Activated CD4-positive, alpha-beta T cell treated with anti-CD3 and anti-CD28 coated beads, Interleukin-2, amount 50 U/mL, for 24 hours (primary cell): ENCODE measurements around the gene SLC25A12.
"Not testable (repeated sequence)": the region's sequence is repeated elsewhere in the genome, so short reads cannot be mapped to it uniquely, and the experiment has no call there.

Experiments
- DNase-seq, 2 donors: peaks; one replicate each; pipeline ENCODE4 v3.0.0-alpha.2; 2020; ENCODE audit warnings: low read depth in 1 of 2, low spot score in 1 of 2

The SLC25A12 gene

DNA sequence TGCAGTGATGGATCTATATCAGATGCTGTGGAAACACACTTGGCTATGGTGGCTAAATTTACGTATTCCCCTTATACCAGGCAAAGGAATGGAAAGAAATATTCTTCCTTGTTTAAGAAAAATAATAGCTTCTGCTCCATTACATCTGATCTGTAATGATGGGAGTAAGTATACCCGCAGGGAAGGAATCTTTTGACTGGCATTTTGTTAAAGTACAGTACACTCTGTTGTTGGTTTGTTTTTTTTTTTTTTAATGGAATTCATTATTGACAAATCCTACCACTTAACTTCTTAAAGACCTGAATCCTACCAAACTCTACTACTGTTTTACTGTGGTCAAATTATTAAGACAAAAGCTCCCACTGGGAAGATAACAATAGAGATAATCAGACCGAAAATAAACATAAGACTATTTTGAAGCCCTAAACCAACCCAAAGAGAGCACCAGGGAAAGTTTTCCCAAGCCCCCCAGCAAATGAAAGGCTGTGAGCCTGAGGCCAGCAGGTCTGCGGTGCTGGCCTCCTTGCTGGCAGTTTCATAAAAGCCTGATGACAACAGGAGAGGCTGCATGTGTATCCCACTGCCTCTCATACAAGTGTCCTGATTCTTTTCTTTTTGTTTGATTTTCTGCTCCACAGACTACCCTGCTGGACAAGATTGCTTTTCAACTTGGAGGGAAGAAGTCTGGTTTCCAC is 101.0 kb downstream of the SLC25A12 start:
- DNase-seq: no peak

- DNase-seq: no peak
Observed at GRCh38 chr2:171792157-171792556, 101.9 kb downstream of the SLC25A12 start.

GRCh38 chr2:171791361-171791760 is 102.7 kb downstream of the SLC25A12 start:
- no peak for DNase-seq

GRCh38 chr2:171789956-171790355 is 104.1 kb downstream of the SLC25A12 start:
- no peak for DNase-seq

- DNase-seq: no peak
Observed at GRCh38 chr2:171788316-171788993, 105.6 kb downstream of the SLC25A12 start.

- no peak for DNase-seq
Observed at GRCh38 chr2:171787333-171788072, 106.5 kb downstream of the SLC25A12 start.

DNA sequence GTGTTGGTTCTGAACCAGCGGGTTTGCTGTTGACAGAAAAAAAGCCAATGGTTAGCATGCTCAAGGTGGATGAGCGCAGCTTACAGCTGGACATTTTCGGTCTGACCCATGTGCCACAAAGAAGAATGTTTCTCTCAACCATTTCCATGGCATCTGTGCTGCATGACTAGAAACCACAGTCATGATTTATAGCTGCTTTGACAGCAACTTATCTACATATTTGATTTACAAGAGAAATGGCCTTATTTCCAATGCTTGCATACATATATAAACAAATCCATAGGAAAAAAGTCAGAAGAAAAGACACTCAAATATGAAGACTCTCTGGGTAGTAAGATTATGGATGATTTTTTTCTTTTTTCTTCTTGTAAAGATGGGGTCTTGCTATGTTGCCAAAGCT is 108.6 kb downstream of the SLC25A12 start:
- no peak for DNase-seq

DNA sequence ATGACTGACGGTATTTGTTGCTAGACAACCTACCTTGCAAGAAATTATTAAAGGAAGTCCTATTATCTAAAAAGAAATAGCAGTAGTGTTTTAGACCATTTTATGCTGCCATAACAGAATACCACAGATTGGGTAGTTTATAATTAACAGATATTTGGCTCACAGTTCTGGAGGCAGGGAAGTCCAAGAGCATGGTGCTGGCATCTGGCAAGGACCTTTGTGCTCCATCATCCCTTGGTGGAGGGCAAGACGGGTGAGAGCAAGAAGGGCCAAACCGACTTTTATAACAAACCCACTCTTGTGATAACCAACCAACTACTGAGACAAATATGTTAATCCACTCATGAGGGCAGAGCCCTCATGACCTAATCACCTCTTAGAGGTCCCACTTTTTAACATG is 115.5 kb downstream of the SLC25A12 start:
- no peak for DNase-seq

DNA sequence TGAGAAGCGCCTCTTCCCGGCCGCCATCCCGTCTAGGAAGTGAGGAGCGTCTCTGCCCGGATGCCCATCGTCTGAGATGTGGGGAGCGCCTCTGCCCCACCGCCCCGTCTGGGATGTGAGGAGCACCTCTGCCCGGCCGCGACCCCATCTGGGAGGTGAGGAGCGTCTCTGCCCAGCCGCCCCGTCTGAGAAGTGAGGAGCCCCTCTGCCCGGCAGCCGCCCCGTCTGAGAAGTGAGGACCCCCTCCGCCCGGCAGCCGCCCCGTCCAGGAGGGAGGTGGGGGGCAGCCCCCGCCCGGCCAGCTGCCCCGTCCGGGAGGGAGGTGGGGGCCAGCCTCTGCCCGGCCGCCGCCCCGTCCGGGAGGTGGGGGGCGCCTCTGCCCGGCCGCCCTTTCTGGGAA is 119.5 kb downstream of the SLC25A12 start:
- DNase-seq: not testable (repeated sequence)

DNA sequence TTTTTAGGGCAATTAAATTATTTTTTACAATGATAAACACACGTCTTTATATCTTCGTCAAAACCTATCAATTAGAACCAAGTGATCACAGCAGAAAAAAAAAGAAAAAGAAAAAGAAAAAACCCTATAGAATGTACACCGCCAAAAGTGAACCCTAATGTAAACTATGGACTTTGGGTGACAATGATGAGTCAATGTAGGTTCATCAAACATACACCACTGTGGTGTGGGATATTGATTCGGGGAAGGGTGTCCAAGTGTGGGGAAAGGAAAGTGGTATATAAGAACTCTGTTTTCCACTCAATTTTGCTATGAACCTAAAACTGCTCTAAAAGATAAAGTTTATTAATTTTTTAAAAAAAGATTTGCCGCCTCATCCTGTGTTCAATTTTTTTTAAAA is 121.7 kb downstream of the SLC25A12 start:
- DNase-seq: no peak

- no peak for DNase-seq
Observed at GRCh38 chr2:171771463-171771862, 122.6 kb downstream of the SLC25A12 start.

DNA sequence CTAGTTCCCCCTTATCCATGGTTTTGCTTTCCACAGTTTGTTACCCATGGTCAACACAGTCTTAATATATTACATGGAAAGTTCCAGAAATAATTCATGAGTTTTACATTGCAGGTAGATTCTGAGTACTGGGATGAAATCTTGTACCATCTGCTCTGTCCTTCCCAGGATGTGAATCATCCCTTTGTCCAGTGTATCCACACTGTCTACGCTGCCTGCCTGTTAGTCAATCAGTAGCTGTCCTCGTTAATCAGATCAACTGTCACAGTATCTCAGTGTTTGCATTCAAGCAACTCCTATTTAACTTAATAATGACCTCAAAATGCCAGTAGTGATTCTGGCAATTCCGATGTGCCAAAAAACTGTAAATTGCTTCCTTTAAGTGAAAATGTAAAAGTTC is 130.4 kb downstream of the SLC25A12 start:
- DNase-seq: no peak

DNA sequence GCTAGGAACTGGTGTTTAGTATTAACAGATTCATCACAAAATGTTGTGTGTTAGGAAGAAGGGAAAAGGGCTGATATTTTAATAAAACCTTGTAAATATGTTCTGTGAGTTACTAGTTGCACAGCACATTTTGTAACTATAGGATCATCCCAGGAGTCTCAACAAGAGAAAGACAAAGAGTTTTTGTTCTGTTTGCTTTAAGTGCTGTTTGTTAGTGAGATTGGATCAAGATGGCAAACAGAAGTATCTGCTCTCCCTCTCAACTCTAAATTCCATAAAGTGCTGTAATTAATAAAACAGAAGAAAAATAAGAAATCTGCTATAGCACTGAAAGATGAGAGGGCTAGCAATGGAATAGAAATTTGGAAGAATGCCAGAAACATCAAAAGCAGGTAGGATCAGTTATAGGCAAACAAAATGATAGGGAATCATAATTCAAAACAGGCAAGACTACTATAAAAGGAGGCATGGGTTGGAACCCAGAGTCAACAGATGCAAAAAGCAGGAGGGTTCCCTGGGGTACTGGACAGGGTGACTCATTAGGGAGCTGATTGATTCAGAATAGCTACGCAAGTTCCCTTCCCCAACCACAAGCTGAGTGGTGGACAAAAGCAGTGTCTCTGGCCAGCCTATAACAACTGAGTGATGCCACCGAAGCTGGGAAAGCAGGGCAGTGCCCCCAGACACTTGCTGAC is 131.0 kb downstream of the SLC25A12 start:
- no peak for DNase-seq

DNA sequence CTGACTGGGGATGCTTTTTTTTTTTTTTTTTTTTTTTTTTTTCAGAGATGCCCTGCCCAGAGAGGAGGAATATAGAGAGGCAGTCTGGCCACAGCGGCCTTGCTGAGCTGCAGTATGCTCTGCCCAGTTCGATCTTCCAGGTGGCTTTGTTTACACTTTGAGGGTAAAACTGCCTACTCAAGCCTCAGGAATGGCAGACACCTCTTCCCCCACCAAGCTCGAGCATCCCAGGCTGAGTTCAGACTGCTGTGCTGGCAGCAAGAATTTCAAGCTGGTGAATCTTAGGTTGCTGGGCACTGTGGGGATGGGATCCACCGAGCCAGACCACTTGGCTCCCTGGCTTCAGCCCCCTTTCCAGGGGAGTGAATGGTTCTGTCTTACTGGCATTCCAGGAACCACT is 132.9 kb downstream of the SLC25A12 start:
- not testable (repeated sequence) for DNase-seq

- DNase-seq: not testable (repeated sequence)
Observed at GRCh38 chr2:171758762-171759161, 135.3 kb downstream of the SLC25A12 start.

DNA sequence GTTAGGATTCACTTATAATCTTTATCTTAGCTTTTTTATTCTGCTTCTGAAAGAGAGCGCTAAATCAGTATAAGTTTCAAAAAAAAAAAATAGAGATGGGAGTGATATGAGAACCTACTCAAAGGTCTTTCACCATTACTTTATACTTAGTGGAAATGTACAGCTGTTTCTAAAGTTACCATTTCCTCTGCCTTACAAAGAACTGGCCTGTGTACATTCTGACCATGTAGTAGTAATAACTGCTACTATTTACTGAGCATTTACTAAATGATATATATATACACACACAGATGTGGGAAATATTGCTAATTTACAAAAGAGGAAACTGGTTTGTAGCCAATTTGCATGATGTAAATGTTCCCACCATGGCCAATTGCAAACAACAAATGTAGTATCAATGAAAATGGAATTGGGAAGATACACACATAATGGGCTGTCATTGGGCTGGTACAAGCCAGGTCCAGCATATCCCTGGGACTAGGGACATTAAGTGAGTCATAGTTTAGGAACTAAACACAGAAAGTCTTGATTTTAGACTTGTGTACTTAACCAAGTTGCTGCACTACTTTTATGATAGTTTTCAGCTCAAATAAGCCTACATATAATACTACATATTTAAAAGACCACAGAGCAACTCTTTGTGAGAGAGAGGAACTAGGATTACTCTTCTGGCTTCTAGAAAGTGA is 139.6 kb downstream of the SLC25A12 start:
- DNase-seq: no peak

DNA sequence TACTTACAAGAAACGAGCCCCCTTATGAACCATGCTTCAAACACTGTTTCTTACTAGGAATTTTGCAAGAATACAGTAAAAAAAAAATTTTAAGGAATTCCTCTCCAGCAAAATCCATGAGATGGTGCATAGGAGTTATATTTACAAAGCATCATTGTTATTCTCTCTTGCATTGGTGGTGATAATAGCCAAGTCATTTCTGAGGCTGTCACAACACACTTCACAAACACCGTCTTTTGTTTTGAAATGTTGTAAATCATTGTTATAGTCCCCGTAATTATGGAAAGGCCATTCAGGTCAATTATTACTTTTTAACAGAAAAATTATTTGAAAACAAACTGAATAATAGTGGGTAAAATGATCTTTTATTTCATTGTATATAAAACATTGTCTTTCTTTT is 146.7 kb downstream of the SLC25A12 start:
- DNase-seq: no peak

DNA sequence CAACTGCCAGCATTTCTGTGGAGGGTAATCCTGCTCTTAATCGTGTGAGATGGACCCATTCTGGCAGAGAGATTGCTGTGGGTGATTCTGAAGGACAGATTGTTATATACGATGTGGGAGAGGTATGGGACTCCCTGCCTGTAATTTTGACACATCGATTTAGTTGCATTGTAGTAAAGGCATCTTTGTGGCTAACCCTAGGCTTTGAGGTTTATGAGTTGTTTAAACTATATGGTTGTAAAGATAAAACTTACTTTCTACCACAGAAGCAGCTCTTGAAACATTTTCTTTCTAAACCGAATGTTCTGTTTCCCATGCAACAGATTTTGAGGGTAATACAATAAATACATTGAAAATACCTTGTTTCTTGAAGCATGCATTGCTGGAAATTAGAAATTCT is 148.2 kb downstream of the SLC25A12 start:
- DNase-seq: no peak

GRCh38 chr2:171745141-171745540 is 148.9 kb downstream of the SLC25A12 start:
- DNase-seq: no peak

DNA sequence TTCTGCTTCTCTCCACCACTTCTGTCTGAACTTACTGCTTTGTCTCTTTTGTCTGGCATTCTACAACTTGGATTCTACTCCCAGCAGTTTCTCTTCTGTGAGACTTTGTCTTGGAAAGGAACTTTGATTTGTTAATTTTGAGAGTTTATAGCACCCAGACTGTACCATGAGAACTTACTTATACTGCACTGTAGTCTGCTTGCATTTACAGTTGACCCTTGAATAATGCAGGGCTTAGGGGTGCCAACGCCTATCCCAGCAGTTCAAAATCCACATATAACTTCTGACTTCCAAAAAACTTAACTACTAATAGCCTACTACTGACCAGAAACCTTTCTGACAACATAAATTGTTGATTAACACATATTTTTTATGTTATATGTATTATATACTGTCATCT is 151.3 kb downstream of the SLC25A12 start:
- no peak for DNase-seq

- DNase-seq: no peak
Observed at GRCh38 chr2:171741189-171741588, 152.9 kb downstream of the SLC25A12 start.
